HG03469 (cell line): Measurements from ENCODE around the gene DCLK1.

Experiments
- ATAC-seq: cut with Tn5 transposase; IDR thresholded peaks from one replicate; pipeline ENCODE4 v1.9.1; 2021; ENCODE audit warnings: mild to moderate bottlenecking, moderate library complexity, moderate number of reproducible peaks; ENCODE audit not compliant: unreplicated experiment

Gene DCLK1

GRCh38 chr13:35912841-35913240 lies 218.3 kb downstream of the DCLK1 start:
- no peak for ATAC-seq

GRCh38 chr13:35909837-35910540 lies 221.2 kb downstream of the DCLK1 start:
- no peak for ATAC-seq

- ATAC-seq = no peak
These were observed 222.1 kb downstream of the DCLK1 start for GRCh38 chr13:35909091-35909490.

- no peak for ATAC-seq
These were observed 223.0 kb downstream of the DCLK1 start for GRCh38 chr13:35908226-35908625.

GRCh38 chr13:35906636-35907035 lies 224.5 kb downstream of the DCLK1 start:
- ATAC-seq = no peak

GRCh38 chr13:35903075-35903474 lies 228.1 kb downstream of the DCLK1 start:
- ATAC-seq = no peak

GRCh38 chr13:35898041-35898440 lies 233.1 kb downstream of the DCLK1 start:
- ATAC-seq = no peak

- no peak for ATAC-seq
These were observed 236.5 kb downstream of the DCLK1 start for GRCh38 chr13:35894636-35895035.

GRCh38 chr13:35892837-35893814 lies 238.1 kb downstream of the DCLK1 start:
- ATAC-seq = no peak

- ATAC-seq = no peak
These were observed 239.4 kb downstream of the DCLK1 start for GRCh38 chr13:35891507-35892441.

- no peak for ATAC-seq
These were observed 241.6 kb downstream of the DCLK1 start for GRCh38 chr13:35889560-35889959.

GRCh38 chr13:35888981-35889380 lies 242.2 kb downstream of the DCLK1 start:
- no peak for ATAC-seq

- ATAC-seq = no peak
These were observed 242.7 kb downstream of the DCLK1 start for GRCh38 chr13:35888457-35888883.

- no peak for ATAC-seq
These were observed 244.0 kb downstream of the DCLK1 start for GRCh38 chr13:35887115-35887666.

- no peak for ATAC-seq
These were observed 244.7 kb downstream of the DCLK1 start for GRCh38 chr13:35886332-35887114.

- no peak for ATAC-seq
These were observed 246.9 kb downstream of the DCLK1 start for GRCh38 chr13:35884211-35884760.

- ATAC-seq = no peak
These were observed 248.3 kb downstream of the DCLK1 start for GRCh38 chr13:35882722-35883497.

GRCh38 chr13:35881360-35881759 lies 249.8 kb downstream of the DCLK1 start:
- no peak for ATAC-seq

GRCh38 chr13:35879111-35879510 lies 252.1 kb downstream of the DCLK1 start:
- ATAC-seq = no peak
